DOHH2 (cell line): Measurements from ENCODE around the gene FHL3.

Source experiments
- H3F3A ChIP-seq: fragments of 200-600 bp; sonication (generic), shearing (Covaris generic); 2 replicates; pipeline ENCODE4 v1.6.0; 2016; ENCODE audit warnings: antibody characterized with exemption, mild to moderate bottlenecking; ENCODE audit not compliant: control insufficient read depth, insufficient read depth
- H3K27ac ChIP-seq: fragments of 200-600 bp; sonication (generic); 2 replicates; pipeline ENCODE4 v1.5.1; 2014; ENCODE audit warnings: low read depth, mild to moderate bottlenecking, low read length, moderate library complexity
- H3K27me3 ChIP-seq: fragments of 200-600 bp; sonication (generic); 2 replicates; pipeline ENCODE4 v1.6.1; 2014; ENCODE audit warnings: mild to moderate bottlenecking, low read length, mixed read lengths; ENCODE audit not compliant: control insufficient read depth
- H3K36me3 ChIP-seq: fragments of 200-600 bp; sonication (generic); 2 replicates; pipeline ENCODE4 v1.6.1; 2014; ENCODE audit warnings: mild to moderate bottlenecking, low read length, moderate library complexity, mixed read lengths; ENCODE audit not compliant: control insufficient read depth
- H3K4me1 ChIP-seq: fragments of 200-600 bp; sonication (generic); 2 replicates; pipeline ENCODE4 v1.6.1; 2014; ENCODE audit warnings: mild to moderate bottlenecking, low read length, mixed read lengths; ENCODE audit not compliant: control insufficient read depth
- H3K4me2 ChIP-seq: fragments of 200-600 bp; sonication (generic); 2 replicates; pipeline ENCODE4 v1.6.0; 2014; ENCODE audit warnings: mild to moderate bottlenecking, low read length, moderate library complexity
- H3K4me3 ChIP-seq: fragments of 200-600 bp; sonication (generic); 2 replicates; pipeline ENCODE4 v1.5.1; 2014; ENCODE audit warnings: mild to moderate bottlenecking, low read length, mixed read lengths
- H3K79me2 ChIP-seq: fragments of 200-600 bp; sonication (generic); 2 replicates; pipeline ENCODE4 v1.6.1; 2014; ENCODE audit warnings: mild to moderate bottlenecking, low read length, mixed read lengths; ENCODE audit not compliant: control insufficient read depth
- H3K9me2 ChIP-seq: fragments of 200-600 bp; sonication (generic); replicated peaks from 2 replicates; pipeline ENCODE4 v1.6.1; 2014; ENCODE audit warnings: mild to moderate bottlenecking, low read length, mixed read lengths; ENCODE audit not compliant: control insufficient read depth
- H3K9me3 ChIP-seq: fragments of 200-600 bp; sonication (generic); 2 replicates; pipeline ENCODE4 v1.6.1; 2014; ENCODE audit warnings: antibody characterized with exemption, low read length, mixed read lengths; ENCODE audit not compliant: control insufficient read depth, insufficient read depth
- H4K20me1 ChIP-seq: fragments of 200-600 bp; sonication (generic); 2 replicates; pipeline ENCODE4 v1.6.0; 2014; ENCODE audit warnings: low read depth, mild to moderate bottlenecking, antibody characterized with exemption, low read length, moderate library complexity; ENCODE audit not compliant: control insufficient read depth, insufficient read depth
- CTCF ChIP-seq: fragments of 200-600 bp; sonication (generic); IDR thresholded peaks from one replicate; pipeline ENCODE4 v1.5.1; 2014; ENCODE audit warnings: antibody characterized with exemption, mild to moderate bottlenecking, low read depth, low read length; ENCODE audit not compliant: poor library complexity, severe bottlenecking
- EZH2phosphoT487 ChIP-seq: fragments of 200-600 bp; sonication (generic); IDR thresholded peaks from 2 replicates; pipeline ENCODE4 v1.6.1; 2017; ENCODE audit warnings: borderline replicate concordance, mild to moderate bottlenecking, antibody characterized with exemption, low read length, moderate library complexity, mixed read lengths

The FHL3 gene

GRCh38 chr1:37998089-37998808 is 7.1 kb downstream of the FHL3 start:
- no peak overlapping the region for H3K4me2 ChIP-seq
- no peaks in the 10 kb centered on the region for H3K27me3 ChIP-seq
- no peaks in the 10 kb centered on the region for H3F3A ChIP-seq
- H3K36me3 ChIP-seq: no peaks in the 10 kb centered on the region
- H3K27ac ChIP-seq: no peak overlapping the region
- H3K79me2 ChIP-seq: no peaks in the 10 kb centered on the region
- no peak overlapping the region for H3K4me3 ChIP-seq
- no peaks in the 10 kb centered on the region for H3K9me3 ChIP-seq
- peaks cover 27% of the 10 kb centered on the region for H3K4me1 ChIP-seq
- H4K20me1 ChIP-seq: no peaks in the 10 kb centered on the region
- H3K9me2 ChIP-seq: no peaks in the 10 kb centered on the region
- TF ChIP-seq CTCF (no peak), EZH2phosphoT487 (no peak)

- Histone ChIP-seq H3F3A (no peaks in the 10 kb centered on the region), H3K79me2 (no peaks in the 10 kb centered on the region), H4K20me1 (no peaks in the 10 kb centered on the region), H3K4me1 (peaks cover 27% of the 10 kb centered on the region), H3K4me3 (no peak overlapping the region), H3K9me3 (no peaks in the 10 kb centered on the region), H3K27ac (no peak overlapping the region), H3K9me2 (no peaks in the 10 kb centered on the region), H3K27me3 (no peaks in the 10 kb centered on the region), H3K4me2 (no peak overlapping the region), H3K36me3 (no peaks in the 10 kb centered on the region)
- TF ChIP-seq EZH2phosphoT487: no peak
- no peak for TF ChIP-seq CTCF
Measured at GRCh38 chr1:37997256-37998088, 7.8 kb downstream of the FHL3 start.

GRCh38 chr1:37995751-37996345 is 9.5 kb downstream of the FHL3 start:
- TF ChIP-seq CTCF (no peak), EZH2phosphoT487 (no peak)
- Histone ChIP-seq H3K9me2 (no peaks in the 10 kb centered on the region), H3F3A (0 out of 2 replicates have a peak, but pooled peaks cover 11% of the 10 kb centered on the region), H4K20me1 (no peaks in the 10 kb centered on the region), H3K4me3 (no peak overlapping the region), H3K9me3 (no peaks in the 10 kb centered on the region), H3K4me2 (no peak overlapping the region), H3K36me3 (no peaks in the 10 kb centered on the region), H3K27ac (no peak overlapping the region), H3K79me2 (no peaks in the 10 kb centered on the region), H3K27me3 (no peaks in the 10 kb centered on the region), H3K4me1 (peaks cover 16% of the 10 kb centered on the region)
